ENCODE data around the gene ARHGAP4.

ARHGAP4 gene

DNA sequence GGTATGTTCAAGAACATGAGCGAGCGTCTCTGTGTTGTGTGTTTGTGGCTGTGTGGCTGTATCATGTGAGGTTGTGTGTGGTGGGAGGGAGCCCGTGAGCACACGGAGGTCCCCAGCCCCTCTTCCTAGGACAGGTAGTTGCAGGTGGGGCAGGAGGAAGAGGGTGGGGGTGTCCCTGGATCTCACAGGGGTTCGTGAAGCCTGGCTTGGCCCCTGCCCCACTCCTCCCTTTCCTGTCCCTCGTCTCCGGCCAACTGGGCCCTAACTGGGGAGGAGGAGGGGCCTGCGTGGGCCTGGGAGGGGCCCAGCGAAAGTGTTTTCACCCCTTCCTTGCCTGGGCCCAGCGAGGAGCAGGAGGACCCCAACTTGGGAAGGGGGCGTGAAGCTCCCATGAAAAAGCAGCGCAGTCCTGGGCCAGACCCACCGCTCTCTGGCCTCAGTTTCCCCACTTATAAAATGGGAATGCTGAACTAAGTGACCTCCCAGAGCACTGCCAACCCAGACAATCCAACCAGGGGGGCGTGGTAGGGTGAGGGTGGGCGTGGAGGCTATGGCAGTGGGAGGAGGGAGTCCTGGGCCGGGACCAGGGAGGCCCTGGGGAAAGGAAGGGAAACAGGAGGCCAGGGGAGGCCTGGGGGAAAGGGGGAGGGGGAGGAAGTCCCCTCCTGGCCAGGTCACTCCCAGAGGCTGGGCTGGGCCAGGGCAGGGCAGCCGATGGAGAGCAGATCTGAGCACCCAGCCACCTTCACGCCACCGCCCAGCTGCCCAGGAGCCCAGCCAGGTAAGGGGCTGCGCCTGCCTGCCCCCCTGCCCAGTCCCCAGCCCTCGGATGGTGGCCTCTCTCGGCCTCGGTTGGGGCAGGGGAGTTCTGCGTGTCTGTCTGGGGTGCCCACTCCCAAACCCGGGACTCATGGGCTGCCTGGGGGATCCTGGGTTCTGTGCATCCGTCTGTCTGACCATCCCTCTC lies 21.8 kb downstream of the ARHGAP4 start, which contains the start of gene AVPR2:
TSS of gene AVPR2 (plus strand) at position 683 of the 967 bp plus-strand sequence. CDS start 473 bp downstream, outside the sequence.
- DNase-seq: no peak

- no peak for DNase-seq
Measured at GRCh38 chrX:153903238-153903980, 22.7 kb downstream of the ARHGAP4 start.

GRCh38 chrX:153902385-153902784 lies 23.7 kb downstream of the ARHGAP4 start:
- no peak for DNase-seq

DNA sequence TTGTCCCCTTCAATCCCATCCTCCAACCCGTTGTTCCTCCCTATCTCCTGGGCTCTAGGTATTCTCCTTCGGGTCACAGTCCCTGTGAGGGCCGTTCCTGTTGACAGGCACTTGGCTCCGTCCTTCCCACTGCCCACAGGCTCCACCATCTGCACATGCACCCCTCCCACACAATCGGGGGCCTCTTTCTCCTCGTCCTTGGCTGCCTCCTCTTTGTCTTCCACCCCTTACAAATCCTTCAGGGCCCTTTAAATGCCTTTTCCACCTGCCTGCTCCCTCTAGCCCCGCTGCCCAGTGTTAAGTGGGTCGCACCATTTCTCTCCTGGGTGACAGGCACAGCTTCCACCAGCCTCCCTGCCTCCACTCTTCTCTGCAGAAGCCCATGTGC lies 24.3 kb downstream of the ARHGAP4 start:
- DNase-seq: peak in 2 of 3 experiments; percentile 32 to 42

DNA sequence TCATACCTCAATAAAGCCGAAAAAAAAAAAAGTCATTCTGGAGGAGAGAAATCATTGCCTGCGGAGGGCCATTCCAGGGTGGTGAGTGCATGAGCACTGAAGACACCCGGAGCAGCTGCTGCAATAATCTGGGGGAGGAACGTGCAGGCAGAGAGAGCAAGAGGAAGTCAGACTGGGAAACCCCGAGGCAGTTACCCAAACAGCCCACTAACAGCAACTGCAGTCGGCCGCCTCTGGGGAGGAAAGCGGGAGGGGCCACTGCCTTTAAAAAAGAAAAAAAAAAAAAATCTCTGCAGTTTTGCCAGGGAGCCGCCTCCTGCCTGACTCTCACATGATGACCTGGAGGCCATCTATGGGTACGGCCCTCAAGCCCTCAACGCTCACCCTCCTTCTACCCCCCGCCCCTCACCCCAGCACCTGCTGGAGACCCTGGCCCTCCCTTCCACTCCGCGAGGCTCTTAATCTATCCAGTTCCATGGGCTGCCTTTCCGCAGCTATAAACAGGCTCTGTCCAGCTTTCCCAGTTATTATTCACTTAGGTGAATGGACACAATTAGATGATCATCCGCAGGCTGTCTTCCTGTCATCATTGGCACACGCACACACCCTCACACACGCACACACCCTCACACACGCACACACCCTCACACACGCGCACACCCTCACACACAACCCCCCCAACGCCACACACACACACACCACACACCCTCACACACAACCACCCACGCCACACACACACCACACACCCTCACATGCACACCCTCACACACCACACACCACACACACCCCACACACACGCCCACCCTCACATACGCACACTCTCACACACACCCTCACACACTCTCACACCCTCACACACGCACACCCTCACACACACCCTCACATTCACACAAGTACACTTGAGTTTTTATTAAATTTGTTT lies 25.0 kb downstream of the ARHGAP4 start:
- peak; percentile 55 to 81 (median 58) for DNase-seq

GRCh38 chrX:153897899-153898298 lies 28.2 kb downstream of the ARHGAP4 start:
- DNase-seq: no peak

DNA sequence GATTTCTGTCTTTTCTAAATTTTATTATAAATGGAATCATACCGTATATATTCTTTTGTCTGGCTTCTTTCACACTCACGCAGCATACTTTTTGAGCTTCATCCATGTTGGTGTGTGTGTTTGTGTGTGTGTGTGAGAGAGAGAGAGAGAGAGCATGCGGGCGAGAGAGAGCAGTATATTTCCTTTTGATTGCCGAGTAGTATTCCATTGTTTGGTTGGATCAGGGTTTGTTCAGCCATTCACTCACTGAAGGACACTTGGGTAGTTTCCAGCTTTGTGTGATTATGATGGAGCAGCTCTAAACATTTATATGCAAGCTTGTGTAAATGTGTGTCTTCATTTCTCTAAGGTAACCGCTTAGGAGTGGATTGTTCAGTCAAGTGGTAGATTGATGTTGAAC lies 36.9 kb downstream of the ARHGAP4 start:
- DNase-seq: peak in 2 of 3 experiments; percentile 23 to 28

DNA sequence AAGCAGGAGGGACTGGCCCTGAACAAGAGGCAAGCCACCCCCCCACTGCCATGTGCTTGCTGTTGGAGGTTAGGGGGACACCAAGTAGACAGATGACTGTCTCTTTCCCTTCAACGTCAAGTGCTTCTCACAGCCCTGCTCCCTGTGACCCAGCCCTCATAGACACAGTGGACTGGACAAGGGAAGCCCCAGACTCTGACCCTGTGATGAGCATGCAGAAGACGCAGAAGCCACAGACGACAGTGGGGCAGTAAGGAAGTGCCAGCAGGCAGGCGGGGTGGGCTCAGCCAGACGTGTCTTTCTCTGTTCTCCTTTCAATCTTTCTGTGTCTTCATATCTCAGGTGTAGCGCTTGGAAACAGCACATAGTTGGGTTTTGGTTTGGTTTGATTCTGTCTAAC lies 37.7 kb downstream of the ARHGAP4 start:
- no peak for DNase-seq

GRCh38 chrX:153887385-153887784 lies 38.7 kb downstream of the ARHGAP4 start:
- no peak for DNase-seq

GRCh38 chrX:153886915-153887314 lies 39.1 kb downstream of the ARHGAP4 start:
- DNase-seq: no peak

DNA sequence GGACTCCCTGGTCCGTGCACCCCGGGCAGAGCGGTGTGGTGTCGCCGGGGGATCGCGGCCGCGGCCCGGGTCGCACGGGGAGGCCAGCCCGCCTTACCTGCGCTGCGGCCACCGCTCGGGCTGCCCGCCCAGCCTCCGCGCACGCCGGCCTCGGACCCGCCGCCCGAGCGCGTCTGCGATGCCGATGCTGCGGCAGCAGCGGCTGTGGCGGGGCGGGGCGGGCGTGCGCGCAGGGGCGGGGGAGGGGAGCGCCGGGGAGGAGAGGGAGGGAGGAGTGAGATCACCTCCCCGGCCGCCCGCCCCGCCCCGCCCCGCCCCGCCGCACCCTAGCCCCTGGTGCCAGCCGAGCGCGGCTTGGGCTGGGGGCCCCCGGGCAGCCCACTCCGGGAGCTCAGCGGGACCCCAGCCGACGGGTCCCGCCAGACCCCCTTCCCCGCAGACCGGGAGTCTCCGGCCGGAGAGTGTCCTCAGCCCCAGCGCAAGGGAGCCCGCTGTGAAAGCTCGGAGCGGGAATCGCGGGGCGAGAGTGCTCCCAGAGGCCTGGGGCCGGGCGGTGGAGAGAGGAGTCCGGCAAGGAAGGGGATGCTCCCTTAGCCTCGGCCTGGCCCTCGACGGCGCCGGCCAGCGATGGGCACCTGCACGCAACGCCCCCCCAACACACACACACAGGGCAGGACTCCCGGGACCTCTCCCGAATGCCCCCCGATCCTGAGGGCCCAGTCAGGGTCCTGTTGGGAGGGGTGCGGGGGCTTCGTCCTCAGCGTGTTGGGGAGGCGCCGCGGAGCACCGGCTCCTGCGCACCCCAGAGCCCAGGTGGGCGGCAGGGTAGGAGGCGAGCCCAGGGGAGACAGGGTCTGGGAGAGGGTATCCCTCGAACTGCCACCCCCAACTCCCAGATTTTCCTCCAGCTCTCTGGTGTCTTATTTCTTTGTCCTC lies 39.8 kb downstream of the ARHGAP4 start, which contains the start of gene L1CAM:
TSS of gene L1CAM (minus strand) at position 206 of the 936 bp plus-strand sequence. CDS start 10,337 bp downstream, outside the sequence.
- DNase-seq: peak; percentile 26 to 36 (median 36)

- DNase-seq: peak in 1 of 3 experiments; percentile 21
Measured at GRCh38 chrX:153885208-153885787, 40.8 kb downstream of the ARHGAP4 start.

GRCh38 chrX:153884590-153884989 lies 41.5 kb downstream of the ARHGAP4 start:
- DNase-seq: peak; percentile 24 to 72 (median 35)

DNA sequence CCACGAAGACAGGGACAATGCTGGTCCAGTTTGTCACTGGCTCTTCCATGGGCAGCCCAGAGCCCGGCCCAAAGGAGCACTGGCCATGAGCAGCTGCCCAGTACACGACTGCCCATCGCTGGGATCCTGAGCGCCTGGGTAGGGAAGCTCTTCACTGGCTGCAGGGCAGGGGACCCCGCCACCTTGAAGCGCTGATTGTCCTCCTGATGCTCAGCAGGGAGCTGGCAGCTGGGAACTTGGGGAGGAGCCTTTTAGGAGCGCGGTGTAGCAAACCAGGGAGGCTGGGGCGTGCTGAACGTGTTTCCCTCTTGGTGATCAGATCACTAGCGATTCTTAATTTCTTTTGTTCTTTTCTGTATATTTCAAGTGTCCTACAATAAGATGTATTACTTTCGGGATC lies 41.9 kb downstream of the ARHGAP4 start:
- peak; percentile 24 to 72 (median 35) for DNase-seq

DNA sequence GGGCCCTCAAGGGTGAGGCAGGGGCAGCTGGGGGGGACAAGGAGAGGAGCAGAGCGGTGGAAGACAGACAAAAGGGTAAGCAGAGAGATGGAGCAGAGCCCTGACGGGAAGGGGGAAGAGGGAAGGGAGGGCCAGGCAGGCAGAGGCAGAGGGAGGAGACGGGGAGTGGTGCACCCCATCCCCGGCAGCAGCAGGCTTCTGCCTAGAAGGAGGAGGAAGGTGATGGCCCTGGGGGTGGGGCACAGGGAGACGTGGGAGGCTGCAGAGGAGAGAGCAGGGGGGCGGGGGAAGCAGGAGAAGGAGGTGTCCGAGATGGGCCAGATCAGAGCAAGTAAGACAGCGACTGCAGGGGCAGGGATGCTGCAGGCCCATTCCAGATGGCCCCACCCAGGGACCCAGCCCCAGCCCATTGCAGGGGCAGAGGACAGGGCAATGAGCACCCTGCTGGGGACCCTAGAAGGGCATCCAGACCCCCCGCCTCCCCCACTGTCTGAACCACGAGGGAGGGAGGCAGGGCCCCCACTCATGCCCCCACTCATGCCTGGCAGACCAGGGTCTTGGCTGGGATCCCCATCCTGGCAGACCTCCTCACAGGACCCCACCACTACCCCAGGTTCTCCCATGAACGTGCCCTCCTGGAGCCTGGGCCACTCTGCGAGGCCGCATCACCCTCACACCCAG lies 42.8 kb downstream of the ARHGAP4 start:
- DNase-seq: no peak

- DNase-seq: no peak
Measured at GRCh38 chrX:153882557-153882956, 43.5 kb downstream of the ARHGAP4 start.

GRCh38 chrX:153882086-153882498 lies 44.0 kb downstream of the ARHGAP4 start:
- no peak for DNase-seq

DNA sequence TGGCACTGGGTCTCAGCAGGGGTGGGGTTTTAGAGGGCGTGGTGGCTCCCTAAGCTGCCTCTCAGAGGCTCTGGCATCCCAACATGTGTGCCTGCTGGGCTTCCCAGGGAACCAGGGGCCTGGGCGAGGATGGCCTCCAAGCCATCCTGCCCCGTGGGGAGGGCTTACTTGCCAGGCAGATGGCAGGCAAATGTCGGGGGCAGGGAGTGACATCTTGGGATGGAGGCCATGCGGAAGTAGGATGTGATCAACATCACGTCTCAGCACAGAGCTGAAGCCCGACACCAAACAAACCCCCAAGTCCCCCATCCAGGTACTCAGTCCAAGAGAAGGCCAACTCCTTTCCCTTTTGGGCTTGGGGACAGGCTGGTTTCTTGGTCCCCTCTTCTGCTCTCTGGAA lies 44.8 kb downstream of the ARHGAP4 start:
- DNase-seq: no peak

- DNase-seq: peak; percentile 33 to 63 (median 34)
Measured at GRCh38 chrX:153880440-153880815, 45.6 kb downstream of the ARHGAP4 start.
